Pons (tissue), 1 donor: ENCODE data around the gene FAM118A.
"Not testable (repeated sequence)": the region's sequence is repeated elsewhere in the genome, so short reads cannot be mapped to it uniquely, and the experiment has no call there.

Source experiments
- DNase-seq: peaks from one replicate; pipeline ENCODE4 v3.0.0-alpha.2; 2016; ENCODE audit warnings: low spot score

FAM118A gene

DNA sequence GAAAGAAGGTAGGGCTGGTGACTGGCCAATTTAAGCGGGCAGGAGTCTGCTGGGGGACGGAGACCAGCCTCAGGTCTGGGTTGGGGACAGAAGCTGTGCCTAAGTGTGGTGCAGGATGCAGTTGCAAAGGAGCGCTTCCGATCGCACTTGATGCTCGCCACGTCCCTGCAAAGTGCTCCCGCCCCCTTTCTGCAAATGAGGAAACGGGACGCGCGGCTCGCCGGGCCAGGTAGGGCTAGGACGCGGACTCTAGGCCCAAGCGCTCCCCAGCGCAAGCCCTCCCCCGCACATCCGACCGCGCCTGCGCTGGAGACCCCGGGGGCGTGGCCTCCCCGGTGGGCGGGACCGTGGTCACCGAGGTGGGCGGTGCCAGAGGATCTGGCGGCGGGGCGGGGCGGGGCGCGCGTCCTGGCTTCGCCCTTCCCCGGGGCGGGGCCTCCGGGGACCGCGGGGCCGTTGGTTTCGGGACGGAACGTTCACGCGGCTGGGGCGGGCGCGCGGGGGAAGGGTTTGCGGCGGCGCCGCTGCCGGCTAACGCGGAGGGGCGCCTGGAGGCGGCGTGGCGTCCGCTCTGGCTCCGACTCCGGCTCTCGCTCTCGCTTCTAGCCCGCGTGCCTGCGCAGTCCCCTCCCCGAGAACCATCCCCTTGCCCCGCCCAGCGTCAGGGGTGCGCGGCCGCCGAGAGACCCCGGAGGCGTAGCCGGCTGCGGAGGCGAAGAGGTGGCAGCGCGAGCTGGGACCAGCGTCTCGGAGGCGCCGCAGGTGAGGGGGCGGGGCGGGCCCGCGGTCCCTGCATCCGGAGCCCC lies at the start of gene FAM118A:
Gene FAM118A, plus strand, starts transcription at position 513 of the 806 bp plus-strand sequence. CDS start 12,446 bp downstream, outside the sequence.
- peak; percentile 88 for DNase-seq

- DNase-seq, result not testable (repeated sequence)
Observed at GRCh38 chr22:45260395-45260759, 49.4 kb upstream of the FAM118A start.

DNA sequence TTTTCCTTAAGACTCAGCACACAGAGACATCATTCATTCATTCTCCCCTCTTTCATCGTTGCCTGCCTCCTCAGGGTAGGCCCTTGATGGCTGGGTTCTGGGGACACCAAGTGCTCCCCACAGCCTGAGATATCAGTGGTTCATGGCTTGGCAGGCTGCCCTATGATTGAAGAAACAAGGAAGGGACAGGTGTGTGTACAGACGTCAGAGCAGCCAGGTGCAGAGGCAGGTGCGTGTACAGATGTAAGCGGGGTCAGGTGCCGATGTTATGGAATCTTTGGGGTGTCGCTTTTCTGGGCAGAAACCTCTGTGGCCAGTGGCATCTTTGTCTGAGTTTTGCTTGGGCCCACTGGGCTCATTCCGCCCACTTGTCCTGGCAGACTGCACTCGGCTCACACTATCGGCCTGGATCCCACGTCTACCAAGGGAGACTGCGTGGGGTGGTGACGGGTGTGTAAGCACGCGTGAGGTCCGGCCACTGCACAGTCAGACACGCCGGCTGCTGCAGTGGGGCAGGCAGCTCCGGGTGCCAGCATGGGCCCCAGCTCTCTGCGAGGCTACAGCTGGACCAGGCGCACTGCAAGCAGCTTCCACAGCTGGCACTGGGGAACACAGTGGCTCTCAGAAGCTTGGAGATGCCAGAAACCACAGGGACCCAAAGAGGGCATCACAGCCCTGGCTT lies 48.2 kb upstream of the FAM118A start:
- no peak for DNase-seq

DNA sequence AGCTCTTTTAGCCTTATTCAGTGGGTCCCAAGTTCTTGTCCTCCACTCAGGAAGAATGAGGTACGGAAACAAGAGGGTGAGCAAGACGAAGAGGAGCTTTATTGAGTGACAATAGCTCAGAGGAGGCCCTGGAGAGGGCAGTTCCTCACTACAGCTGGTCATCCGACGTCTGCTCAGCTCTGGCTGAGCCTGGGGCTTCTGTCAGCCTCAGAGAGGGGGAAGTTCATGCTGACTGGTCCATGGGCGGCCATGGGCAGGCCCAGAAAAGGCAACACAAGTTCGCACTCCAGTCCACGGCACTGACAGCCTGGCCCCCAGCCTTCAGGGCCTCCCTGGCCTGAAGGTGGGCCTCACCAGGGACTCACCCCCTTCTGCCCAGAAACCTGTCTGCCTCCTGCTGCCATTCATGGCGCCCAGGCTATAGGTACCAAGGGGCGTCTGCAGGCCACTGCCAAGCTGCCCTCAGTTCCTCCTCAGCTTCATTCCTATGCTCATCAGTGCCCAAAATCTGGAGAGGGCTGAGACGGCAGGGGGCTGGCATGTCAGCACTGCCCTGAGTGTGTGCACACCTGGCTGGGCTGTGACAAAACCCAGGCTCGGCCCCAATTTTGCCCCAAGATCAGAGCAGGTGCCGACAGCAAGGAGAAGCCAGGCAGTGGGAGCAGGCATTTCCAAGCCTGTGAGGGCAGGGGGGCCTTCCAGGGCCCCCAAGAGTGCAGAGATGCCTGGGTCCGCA lies 47.4 kb upstream of the FAM118A start:
- no peak for DNase-seq

DNA sequence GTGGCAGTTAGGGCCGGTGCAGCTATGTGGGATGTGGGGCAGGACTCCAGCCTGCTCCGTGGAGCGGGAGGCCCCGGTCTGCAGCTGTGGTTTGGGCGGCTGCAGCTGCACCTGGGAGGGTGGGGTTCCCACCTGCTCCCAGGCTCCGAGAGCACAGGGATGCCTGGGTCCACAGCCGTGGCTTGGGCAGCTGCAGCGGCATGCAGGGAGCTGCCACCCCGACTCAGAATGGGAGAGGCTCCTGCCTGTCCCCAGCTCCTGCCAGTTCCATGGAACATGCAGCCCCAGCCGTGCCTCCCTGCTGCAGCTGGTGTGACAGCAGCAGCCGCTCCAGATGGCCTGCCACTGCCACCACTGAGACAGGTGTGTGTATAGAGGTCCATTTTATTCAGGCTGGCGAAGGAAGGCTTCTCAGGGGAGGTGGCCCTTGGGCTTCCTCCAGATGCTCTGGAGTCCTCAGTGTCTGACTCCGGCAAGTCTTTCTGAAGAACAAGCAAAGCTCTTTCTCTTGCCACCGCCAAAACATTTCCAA lies 46.7 kb upstream of the FAM118A start:
- DNase-seq, result no peak

- peak; percentile 69 for DNase-seq
Observed at GRCh38 chr22:45263463-45264269, 46.1 kb upstream of the FAM118A start.

DNA sequence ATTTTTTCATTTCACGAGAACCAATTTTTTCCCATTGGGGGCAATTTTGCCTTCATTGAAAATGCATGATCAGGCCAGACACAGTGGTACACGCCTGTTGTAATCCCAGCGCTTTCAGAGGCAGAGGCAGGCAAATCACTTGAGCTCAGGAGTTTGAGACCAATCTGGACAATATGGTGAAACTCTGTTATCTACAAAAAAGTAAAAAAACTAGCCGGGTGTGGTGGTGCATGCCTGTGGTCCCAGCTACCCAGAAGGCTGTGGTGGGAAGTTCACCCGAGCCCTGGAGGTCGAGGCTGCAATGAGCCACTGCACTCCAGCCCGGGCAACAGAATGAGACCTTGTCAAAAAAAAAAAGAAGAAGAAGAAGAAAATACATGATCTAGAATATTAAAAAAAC lies 44.2 kb upstream of the FAM118A start:
- DNase-seq, result no peak

DNA sequence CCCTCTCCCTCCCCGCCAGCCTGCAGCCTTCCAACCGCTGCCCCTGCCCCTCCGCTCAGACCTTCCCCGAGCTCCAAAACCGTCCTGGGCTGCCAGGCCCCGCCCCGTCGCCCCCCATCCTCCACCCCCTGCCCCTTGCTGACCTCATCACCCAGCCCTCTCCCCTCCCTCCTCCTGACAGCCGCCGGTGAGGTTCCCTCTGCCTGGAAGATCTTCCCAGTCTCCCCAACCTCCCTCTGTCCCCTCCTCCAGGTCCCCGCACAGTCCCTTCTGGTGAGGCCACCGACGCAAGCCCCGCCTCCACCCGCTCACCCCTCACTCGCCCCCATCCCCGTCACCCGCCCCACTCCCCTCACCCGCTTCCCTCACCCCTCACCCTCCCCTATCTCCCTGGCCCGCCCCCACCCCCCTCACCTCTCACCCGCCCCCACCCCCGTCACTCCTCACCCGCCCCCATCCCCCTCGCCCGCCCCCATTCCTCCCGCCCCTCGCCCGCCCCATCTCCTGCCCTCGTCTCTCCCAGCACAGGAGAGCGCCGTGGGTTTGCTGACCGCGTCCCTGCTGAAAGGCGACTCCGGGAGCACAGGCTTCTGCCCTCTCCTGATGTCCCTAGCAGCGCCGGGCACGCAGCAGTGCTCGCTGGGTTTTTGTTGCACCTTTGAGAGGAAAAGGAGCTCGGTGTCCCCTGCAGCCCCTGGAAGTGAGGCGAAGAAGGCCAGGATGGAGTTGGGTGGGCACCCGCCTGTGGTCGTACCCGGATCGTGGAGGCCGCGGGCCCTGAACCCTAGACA lies 41.4 kb upstream of the FAM118A start:
- DNase-seq, result no peak

DNA sequence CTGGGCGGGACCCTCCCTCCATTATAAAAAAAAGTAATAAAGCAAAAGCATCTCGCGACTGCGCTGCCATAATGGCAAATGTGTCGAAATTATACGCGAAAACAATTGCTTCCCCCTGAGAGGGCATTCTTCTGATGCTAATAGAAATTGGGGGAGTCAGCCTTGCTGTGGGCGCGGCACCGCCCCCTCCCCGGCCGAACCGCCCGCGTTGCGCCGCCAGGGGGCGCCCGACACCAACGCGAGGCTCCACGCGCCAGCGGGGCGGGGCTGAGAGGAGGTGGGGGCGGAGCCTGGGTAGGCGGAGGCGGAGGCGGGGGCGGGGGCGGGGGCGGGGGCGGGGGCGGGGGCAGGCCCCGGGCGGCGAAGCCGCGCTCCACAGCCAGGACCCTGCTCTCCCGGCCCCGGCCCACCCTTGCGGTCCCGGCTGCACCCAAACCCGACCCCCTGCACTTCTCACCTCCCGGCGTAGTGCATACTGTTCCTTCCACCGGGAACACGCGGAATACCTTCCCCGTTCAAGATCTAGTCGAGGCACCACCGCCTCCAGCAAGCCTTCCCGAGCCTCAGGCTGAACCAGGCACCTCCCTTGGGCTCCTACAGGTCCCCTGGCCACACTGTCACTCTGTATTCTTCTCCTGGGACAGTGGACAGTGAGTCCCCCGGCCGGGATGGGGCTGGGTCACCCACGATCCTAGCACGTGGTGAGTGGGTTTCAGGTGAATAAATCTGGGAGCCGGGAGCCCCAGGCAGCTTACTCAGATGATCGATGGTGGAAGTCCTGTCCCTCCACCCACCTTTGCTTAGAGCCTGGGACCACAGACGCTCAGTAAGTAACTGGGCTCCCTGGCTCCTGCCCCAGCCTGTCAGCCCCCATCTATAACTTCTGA lies 40.5 kb upstream of the FAM118A start:
- peak; percentile 75 for DNase-seq

DNA sequence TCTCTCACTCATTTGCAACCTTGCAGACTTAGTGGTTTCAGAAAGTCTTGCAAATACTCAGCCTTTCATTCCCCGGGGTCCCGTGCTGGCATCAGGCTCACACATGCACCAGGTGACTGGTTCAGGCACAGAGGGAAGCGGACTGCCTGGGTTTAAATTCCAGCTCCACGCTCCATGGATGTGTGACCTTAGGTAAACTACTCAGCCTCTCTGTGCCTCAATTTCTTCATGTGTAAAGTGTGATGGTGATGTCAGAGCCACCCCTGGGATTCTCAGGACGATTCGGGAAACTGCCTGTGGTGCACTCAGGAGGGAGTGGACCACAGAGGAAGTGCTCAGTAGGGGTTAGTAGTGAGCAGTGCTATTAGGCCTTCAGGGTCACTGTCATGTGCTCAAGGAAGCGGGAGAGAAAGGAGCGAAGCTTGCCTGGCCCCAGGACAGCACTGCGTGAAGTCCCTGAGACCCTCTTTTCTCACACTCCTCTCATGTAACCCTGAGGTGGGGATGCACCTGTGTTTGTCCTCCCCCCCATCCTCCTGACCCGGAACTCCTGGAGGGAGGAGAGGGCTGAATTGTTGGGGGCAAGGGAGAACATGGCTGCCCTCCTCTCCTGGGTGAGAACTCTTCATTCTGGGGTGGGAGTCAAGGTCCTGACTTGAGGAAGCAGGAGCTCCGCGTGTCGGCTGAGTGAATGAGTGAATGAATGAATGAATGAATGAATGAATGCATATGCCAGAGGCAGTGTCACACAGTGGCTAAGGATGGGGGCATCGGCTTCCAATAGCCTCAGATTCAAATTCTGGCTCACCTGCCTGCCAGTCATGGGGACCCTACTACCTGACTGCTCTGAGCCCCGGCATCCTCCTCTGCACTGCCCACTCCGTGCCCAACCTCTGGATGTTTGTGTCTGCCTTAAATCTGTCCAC lies 39.4 kb upstream of the FAM118A start:
- DNase-seq, result no peak

GRCh38 chr22:45271667-45272201 lies 38.0 kb upstream of the FAM118A start:
- DNase-seq, result peak; percentile 96

DNA sequence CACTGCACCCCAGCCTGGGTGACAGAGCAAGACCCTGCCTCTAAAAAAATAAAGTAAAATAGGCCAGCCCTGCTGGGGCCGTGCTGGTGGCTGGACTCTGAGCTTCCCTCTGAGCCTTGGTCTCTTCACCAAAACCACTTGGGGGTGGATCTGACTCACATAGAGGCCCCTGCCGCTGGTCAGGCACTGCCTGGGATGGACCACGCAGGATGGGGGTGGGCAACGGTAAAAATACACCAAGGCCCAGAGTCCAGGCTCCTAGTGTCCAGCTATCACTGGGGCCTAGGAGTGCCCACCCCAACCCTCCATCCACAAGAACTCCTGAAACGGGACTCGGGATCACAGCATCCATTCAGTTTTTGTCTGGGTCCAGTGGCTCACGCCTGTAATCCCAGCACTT lies 37.2 kb upstream of the FAM118A start:
- no peak for DNase-seq

- DNase-seq, result no peak
Observed at GRCh38 chr22:45273452-45274075, 36.2 kb upstream of the FAM118A start.

- DNase-seq, result no peak
Observed at GRCh38 chr22:45276507-45277105, 33.1 kb upstream of the FAM118A start.

DNA sequence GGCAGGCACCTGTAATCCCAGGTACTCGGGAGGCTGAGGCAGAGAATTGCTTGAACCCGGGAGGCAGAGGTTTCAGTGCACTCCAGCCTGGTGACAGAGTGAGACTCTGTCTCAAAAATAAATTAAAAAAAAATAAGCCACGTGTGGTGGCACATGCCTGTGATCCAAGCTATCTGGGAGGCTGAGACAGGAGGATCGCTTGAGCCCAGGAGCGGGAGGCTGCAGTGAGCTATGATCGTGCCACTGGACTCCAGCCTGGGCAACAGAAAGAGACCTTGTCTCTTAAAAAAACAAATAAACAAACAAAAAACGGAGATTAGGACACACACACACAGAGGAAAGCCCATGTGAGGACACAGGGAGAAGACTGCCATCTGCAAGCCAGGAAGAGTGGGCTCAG lies 32.0 kb upstream of the FAM118A start:
- DNase-seq, result not testable (repeated sequence)

- DNase-seq, result no peak
Observed at GRCh38 chr22:45278125-45278524, 31.6 kb upstream of the FAM118A start.

GRCh38 chr22:45280587-45280980 lies 29.1 kb upstream of the FAM118A start:
- DNase-seq, result no peak

DNA sequence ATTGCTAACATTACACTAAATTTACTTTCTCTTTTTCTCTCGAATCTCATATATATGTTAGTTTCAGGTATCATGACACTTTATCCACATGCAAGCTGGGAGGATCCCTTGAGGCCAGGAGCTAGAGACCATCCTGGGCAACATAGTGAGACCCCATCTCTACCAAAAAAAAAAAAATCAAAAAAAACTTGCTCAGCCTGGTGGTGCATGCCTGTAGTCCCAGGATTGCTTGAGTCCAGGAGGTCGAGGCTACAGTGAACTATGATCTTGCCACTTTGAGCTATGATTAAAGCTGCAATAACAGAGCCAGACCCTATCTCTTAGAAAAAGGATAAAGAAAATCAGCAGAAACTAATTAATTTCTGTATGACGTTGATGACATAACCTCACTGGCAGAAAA lies 28.7 kb upstream of the FAM118A start:
- DNase-seq, result no peak
